ENCODE data around the gene DNAH1. TPM values are rescaled to one million over a fixed set of nuclear protein-coding genes. Genes with fewer than 3 reads are reported as not detected.

The DNAH1 gene
- total and polyA plus RNA-seq, 2 of the 13 experiments (the other 11 are each of a cell fraction or from before 2014, with no cell fraction given), result 0.64 to 3.5 TPM

- TF ChIP-seq ZNF260 (CRISPR knock-in tag; IDR thresholded peaks at IDR 0.05; ENCODE audit: borderline replicate concordance, low read depth) (no peak), ZNF784 (CRISPR knock-in tag; IDR thresholded peaks at IDR 0.05; ENCODE audit: borderline replicate concordance) (0 out of 2 replicates have a peak, but pooled peaks have one; percentile 20), SMAD9 (CRISPR knock-in tag; IDR thresholded peaks at IDR 0.05) (no peak), ZNF446 (CRISPR knock-in tag; IDR thresholded peaks at IDR 0.05) (no peak), NRL (CRISPR knock-in tag; IDR thresholded peaks at IDR 0.05; ENCODE audit: borderline replicate concordance) (no peak), ZSCAN31 (CRISPR knock-in tag; IDR thresholded peaks at IDR 0.05; ENCODE audit: low read depth) (no peak), MAFF (IDR thresholded peaks at IDR 0.05; ENCODE audit: low read depth, low read length) (no peak; the same call in 1 of the 2 replicates), IKZF1 (IDR thresholded peaks at IDR 0.05) (no peak), ZNF333 (CRISPR knock-in tag; IDR thresholded peaks at IDR 0.05; ENCODE audit: borderline replicate concordance) (no peak), ZFX (CRISPR knock-in tag; IDR thresholded peaks at IDR 0.05; ENCODE audit: low read depth) (peak; percentile 84), JARID2 (CRISPR knock-in tag; IDR thresholded peaks at IDR 0.05; ENCODE audit: insufficient replicate concordance) (no peak), ELF4 (CRISPR knock-in tag; IDR thresholded peaks at IDR 0.05; ENCODE audit: borderline replicate concordance) (no peak), ZNF276 (CRISPR knock-in tag; IDR thresholded peaks at IDR 0.05; ENCODE audit: low read depth) (no peak; the same call in 1 of the 2 replicates), ZNF414 (CRISPR knock-in tag; IDR thresholded peaks at IDR 0.05) (peak; percentile 69; the same call in 1 of the 2 replicates), CENPBD1 (CRISPR knock-in tag; IDR thresholded peaks at IDR 0.05; ENCODE audit: borderline replicate concordance, low read depth) (no peak), ZBTB34 (CRISPR knock-in tag; IDR thresholded peaks at IDR 0.05) (no peak), MIER3 (CRISPR knock-in tag; IDR thresholded peaks at IDR 0.05; ENCODE audit: borderline replicate concordance) (peak; percentile 94), NCOR1 (IDR thresholded peaks at IDR 0.05; ENCODE audit: borderline replicate concordance, low read length) (peak; percentile 89; the same call in 1 of the 2 replicates), SKIL (CRISPR knock-in tag; IDR thresholded peaks at IDR 0.05; ENCODE audit: borderline replicate concordance) (peak; percentile 93), ZNF616 (CRISPR knock-in tag; IDR thresholded peaks at IDR 0.05; ENCODE audit: low read depth) (no peak), ZNF572 (CRISPR knock-in tag; IDR thresholded peaks at IDR 0.05) (peak; percentile 16; the same call in 1 of the 2 replicates)
Observed at GRCh38 chr3:52429779-52430415, 113.8 kb downstream of the DNAH1 start (continued).
